Body of pancreas (tissue), 4 donors: ENCODE measurements around the gene MUL1.

Experiments used
- POLR2A ChIP-seq, 3 donors: fragments of 450-650 bp; IDR thresholded peaks; one replicate each; pipeline ENCODE4 v1.6.1; 2016; ENCODE audit warnings: antibody characterized with exemption in 3 of 3, mild to moderate bottlenecking in 2 of 3
- TF ChIP-seq, protein P1 (sequence below), 7 experiments: fragments of 450-650 bp in 4 of 7; fragments of 200-600 bp in 3 of 7; sonication (generic) in 3 of 7; IDR thresholded peaks; one replicate each; pipeline ENCODE4 v1.5.1; 2016 to 2019; ENCODE audit warnings: antibody characterized with exemption in 7 of 7

- TF ChIP-seq, protein P1, sequence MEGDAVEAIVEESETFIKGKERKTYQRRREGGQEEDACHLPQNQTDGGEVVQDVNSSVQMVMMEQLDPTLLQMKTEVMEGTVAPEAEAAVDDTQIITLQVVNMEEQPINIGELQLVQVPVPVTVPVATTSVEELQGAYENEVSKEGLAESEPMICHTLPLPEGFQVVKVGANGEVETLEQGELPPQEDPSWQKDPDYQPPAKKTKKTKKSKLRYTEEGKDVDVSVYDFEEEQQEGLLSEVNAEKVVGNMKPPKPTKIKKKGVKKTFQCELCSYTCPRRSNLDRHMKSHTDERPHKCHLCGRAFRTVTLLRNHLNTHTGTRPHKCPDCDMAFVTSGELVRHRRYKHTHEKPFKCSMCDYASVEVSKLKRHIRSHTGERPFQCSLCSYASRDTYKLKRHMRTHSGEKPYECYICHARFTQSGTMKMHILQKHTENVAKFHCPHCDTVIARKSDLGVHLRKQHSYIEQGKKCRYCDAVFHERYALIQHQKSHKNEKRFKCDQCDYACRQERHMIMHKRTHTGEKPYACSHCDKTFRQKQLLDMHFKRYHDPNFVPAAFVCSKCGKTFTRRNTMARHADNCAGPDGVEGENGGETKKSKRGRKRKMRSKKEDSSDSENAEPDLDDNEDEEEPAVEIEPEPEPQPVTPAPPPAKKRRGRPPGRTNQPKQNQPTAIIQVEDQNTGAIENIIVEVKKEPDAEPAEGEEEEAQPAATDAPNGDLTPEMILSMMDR (IDR thresholded peaks at IDR 0.05), result no peak
- TF ChIP-seq POLR2A (IDR thresholded peaks at IDR 0.05), result no peak
Observed at GRCh38 chr1:20496241-20496661, 11.7 kb downstream of the MUL1 start.
